Lung microvascular endothelial cell (primary cell): Measurements from ENCODE around the gene POFUT2. TPM values are rescaled to one million over a fixed set of nuclear protein-coding genes. Genes with fewer than 3 reads are reported as not detected.

Source experiments
- DNase-seq, 2 donors: peaks; one replicate each; pipeline versions ENCODE4 v3.0.0 to v3.0.0-alpha.2; 2010; ENCODE audit warnings: low read depth in 2 of 2
- total RNA-seq: library from RNA; depleted of rRNA; stranded (reverse); fragments of >200 nt; gene quantifications from 2 replicates; pipeline ENCODE4 v1.2.1, GENCODE V29; 2014

The POFUT2 gene
- total RNA-seq, 1 donor from 2014 or later: 15.7 TPM

GRCh38 chr21:45250914-45251634 lies 36.6 kb downstream of the POFUT2 start:
- no peak for DNase-seq

DNA sequence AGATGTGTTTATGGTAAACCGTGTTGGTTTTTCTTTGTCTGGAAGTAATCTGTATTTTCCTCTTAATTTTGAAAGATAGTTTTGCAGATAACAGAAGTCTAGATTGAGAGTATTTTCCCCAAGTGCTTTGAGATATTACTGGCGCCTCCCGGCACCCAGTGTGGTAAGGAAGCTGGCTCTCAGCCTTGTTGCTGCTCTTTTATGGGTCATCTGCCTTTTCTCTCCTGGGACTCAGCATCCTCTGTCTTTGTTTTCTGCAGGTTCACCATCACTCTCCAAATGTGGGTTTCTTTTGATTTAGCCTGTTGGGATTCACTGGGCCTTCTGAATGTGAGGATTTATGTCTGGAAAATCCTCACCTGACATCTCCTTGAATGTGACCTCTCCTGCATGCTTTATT lies 37.4 kb downstream of the POFUT2 start:
- DNase-seq: no peak

DNA sequence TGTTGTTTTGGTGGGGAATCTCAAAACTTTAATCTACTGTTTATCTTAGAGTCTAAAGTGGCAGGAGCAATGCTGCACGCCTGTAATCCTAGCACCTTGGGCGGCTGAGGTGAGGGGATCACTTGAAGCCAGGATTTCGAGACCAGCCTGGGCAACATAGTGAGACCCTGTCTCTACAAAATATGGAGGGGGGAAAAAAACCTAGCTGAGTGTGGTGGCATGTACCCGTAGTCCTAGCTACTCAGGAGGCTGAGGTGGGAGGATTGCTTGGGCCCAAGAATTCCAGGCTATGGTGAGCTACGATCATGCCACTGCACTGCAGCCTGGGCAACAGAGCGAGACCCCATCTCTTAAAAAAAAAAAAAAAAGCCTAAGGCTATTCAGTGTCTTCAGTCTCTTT lies 38.1 kb downstream of the POFUT2 start:
- DNase-seq: no peak

DNA sequence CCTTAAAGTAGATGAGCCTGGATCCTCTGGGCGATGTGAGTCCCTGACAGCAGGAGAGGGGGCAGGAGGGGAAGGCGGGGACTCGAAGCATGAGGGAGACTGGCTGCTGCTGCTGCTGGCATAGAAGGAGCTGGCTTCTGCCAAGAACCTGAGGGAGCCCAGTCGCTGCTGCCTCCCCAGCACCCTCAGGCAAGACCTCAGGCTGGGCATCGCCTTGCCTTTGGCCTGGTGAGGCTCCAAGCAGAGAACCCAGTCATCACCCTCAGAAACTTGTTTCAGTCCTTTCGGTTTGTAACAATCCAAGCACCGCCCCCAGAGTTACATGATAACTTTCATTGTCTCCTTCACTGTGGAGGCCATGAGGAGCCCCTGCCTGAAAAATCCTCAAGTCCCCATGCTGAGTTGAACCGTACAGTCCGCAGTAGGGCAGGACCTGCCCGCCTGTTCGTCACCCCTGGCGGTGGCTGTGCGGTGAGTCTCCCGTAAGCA lies 38.8 kb downstream of the POFUT2 start:
- no peak for DNase-seq

DNA sequence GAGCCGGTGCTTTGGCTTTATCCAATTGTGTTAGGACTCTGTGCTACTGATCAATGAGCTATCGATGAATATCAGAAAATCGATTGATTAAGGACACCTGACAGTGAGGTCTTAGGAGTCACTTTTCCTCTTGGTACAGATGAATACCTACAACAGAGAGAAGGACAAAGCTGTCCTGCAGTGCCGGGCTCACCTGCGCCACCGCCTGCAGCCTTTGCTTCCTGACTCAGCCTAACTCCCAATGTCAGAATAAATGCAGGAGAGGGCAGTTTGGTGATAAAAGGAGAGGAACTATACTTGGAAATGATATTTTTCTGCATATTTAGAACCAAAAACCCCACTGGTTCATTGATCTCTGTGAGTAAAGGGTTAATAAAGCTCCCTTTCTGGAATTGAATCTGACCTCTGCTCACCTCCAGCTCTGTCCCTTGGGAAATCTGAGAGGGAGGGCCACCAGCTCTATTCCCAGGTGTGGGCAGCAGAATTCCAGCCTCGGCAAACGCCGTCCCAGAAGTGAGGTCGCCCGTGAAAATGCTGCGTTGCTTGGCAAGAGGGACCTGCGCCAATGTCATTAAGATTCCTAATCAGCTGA lies 39.3 kb downstream of the POFUT2 start:
- no peak for DNase-seq

DNA sequence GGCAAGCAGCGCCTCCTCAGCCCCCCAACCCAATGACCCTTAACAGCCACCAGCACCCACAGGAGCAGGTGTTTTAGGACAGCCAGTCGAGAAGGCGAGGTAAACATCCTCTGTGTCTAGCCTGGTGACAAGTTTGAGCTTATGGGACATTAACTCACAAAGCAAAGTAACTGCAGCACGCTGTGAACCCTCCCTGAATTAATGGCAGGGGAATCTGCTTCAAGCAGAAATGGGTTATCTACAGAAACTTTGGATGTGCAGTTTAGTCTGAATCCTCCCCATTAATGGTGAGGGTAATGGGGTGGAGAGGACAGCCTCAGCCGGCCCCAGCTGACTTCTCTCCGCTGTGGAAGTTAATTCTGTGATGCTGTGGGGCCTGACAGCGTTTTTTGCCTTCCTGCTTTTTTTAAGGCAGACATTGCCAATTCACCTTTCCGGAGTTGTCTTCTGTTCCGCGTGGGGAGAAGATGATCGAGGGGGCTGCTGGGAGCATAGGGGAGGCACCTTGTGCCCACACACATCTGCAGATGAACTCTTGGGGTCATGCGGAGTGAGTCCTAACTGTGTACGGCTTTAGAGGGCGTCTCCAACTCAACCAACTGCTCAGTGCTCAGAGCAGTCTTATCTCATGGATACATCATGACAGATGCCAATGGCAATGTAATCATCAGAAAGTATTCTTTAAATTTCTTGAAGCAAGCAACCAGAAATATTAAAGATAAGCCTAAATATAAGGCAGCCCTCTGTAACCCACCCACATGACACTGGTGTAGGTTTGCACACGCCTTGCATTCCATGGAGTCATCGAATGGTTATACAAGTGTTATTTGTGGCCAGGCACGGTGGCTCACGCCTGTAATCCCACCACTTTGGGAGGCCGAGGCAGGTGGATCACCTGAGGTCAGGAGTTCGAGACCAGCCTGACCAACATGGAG lies 41.0 kb downstream of the POFUT2 start:
- no peak for DNase-seq

GRCh38 chr21:45244799-45245340 lies 42.8 kb downstream of the POFUT2 start:
- no peak for DNase-seq

GRCh38 chr21:45243603-45244002 lies 44.1 kb downstream of the POFUT2 start:
- DNase-seq: no peak

DNA sequence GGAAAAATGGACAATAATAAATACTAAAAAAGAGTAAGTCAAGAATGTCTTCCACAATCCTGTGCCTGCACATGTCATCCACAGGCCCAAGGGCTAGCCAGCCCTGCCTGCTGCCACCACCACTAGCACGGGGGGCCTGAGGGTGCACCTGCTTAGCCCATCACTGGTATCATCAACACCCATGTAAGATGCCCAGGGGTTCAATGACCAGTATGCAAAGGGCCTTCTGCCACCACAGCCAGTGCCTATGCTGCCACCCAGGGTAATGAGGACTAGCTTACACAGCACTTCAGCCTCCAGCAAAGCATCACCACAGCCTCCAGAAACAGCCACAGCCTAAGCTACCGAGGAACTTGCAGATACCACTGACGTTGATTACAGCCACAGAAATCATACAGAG lies 46.3 kb downstream of the POFUT2 start:
- no peak for DNase-seq

- DNase-seq: no peak
These were observed 50.3 kb downstream of the POFUT2 start for GRCh38 chr21:45237401-45237800.

DNA sequence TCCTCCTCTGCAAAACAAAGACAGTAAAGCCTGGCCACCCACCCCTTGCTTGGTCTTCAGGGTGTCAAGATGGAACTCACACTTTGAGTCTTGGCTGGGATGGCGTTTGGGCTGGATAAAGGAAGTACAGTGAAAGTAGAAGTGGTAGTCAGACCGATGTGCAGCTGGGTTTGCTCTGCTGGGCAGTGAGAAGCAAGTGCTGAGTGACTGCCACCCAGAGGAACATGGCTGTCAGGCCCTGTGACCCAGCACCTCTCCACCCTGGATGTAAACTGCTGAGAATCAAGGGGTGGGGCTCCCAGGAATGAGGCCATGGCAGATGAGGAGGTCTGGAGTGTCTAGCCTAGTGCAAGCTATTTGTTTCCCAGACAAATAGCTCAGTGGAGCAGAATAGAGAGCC lies 51.2 kb downstream of the POFUT2 start:
- no peak for DNase-seq

GRCh38 chr21:45235488-45235887 lies 52.2 kb downstream of the POFUT2 start:
- no peak for DNase-seq

DNA sequence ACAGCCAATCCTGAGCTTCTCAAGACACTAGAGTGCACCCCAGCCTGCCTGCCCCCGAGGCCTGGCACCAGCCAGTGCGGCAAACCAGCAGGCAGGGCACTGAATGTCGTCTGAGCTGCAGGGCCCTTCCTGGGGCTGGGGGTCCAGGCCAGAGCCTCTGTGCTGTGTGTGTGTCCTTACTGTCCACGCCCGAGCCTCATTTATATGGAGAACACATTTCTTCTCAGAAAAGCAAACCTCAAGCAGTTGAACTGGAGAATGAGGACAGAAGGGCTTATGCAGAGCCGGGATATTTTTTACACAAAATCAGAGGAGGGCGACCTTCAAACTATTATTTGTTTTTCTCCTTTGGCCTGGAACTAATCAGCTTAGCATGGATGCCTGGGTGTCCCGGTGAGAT lies 52.7 kb downstream of the POFUT2 start:
- DNase-seq: no peak

DNA sequence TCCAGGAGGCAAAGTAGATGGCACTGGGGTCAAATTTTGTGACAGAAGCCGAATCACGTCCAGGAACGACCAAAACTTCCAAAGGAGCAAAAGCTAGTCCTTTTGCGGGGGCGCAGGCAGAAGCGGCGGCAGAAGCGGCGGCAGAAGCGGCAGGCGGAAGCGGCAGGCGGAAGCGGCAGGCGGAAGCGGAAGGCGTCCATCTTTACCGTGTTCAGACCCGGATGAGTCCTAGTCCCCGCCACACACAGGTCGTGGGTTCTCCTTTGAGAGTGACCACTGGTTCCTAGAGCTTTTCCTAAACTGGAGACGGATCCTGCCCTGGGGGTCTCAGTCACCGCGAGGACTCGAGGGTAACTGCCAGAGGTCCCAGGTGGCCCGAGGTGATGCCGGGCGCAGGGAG lies 53.6 kb downstream of the POFUT2 start:
- no peak for DNase-seq

GRCh38 chr21:45231705-45232104 lies 56.0 kb downstream of the POFUT2 start:
- no peak for DNase-seq

GRCh38 chr21:45228656-45229240 lies 58.9 kb downstream of the POFUT2 start:
- DNase-seq: no peak

DNA sequence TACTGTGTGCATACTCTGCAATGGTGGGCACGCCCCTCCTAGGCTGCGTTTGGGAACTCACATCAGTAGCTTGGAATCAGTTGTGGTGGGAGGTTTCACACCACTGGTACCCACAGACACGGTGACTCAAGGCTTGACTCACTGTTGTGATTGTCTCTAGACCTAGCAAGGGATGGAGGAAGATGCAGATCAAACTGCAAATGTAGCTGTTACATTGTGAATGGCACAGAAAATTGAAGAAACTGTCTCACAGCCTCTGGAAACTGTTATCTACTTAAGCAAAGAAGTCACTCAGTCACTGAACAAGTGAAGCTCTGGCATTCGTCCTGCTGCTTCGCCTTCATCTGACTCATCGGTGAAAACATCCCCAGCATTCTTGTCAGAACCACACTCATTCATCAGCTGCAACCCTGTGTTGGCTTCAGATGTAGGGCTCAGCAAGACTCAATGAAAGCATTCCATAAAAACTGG lies 59.5 kb downstream of the POFUT2 start:
- DNase-seq: peak in 1 of 2 donors; percentile 77

- no peak for DNase-seq
These were observed 60.0 kb downstream of the POFUT2 start for GRCh38 chr21:45227735-45228134.

- peak in 1 of 2 donors; percentile 60 for DNase-seq
These were observed 61.0 kb downstream of the POFUT2 start for GRCh38 chr21:45226540-45227326.

DNA sequence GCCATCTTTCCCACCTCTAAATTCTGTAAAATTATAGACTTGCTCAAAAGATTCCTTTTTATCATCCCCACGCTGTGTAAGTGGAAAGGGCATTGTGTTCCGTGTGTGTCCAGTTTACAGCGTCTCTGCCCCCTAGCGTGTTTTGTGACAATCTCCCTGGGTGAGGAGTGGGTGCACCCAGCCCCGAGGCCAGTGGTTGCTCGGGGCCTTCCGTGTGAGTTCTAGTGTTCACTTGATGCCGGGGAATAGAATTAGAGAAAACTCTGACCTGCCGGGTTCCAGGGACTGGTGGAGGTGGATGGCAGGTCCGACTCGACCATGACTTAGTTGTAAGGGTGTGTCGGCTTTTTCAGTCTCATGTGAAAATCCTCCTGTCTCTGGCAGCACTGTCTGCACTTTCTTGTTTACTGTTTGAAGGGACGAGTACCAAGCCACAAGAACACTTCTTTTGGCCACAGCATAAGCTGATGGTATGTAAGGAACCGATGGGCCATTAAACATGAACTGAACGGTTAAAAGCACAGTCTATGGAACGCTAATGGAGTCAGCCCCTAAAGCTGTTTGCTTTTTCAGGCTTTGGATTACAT lies 61.9 kb downstream of the POFUT2 start:
- no peak for DNase-seq
